ENCODE measurements around the gene KLRF1.

The KLRF1 gene

DNA sequence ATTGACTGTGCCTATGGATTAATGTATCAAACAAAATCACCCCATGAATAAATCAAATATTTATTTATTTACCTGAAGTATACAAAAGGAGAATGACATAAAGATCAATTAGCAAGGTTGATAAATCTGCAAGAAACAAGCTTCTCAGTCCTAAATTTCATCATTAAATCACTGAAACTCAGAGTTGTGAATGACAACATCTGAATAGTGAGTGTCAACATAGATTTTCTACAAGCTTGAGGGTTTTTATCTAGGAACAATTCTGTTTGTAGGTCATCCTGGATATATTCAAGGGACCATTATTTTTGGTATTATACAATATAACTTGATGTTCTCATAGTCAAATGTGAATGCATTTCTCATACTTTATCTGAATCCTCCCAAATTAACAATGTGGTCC, 17.4 kb upstream of the KLRF1 start:
- peak; percentile 19 for DNase-seq

GRCh38 chr12:9810671-9811070, 16.6 kb upstream of the KLRF1 start:
- DNase-seq = peak; percentile 81

- no peak for DNase-seq
Measured at GRCh38 chr12:9811621-9812020, 15.7 kb upstream of the KLRF1 start.

GRCh38 chr12:9813821-9814798, 13.2 kb upstream of the KLRF1 start:
- peak; percentile 83 for DNase-seq

- DNase-seq = no peak
Measured at GRCh38 chr12:9820281-9820930, 6.9 kb upstream of the KLRF1 start.

DNA sequence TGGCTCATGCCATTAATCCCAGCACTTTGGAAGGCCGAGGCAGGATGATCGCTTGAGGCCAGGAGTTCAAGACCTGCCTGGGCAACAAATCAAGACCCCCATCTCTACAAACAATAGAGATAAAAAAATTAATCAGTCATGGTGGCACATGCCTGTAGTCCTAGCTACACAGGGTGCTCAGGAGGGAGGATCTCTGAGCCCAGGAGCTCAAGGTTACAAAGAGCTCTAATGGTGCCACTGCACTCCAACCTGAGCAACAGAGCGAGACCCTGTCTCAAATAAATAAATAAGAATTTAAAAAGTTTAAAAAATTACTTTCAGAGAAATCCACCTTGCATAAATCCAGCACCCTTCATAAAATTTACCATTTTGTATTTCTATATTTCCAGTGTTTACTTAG, 2.2 kb downstream of the KLRF1 start:
- no peak for DNase-seq

DNA sequence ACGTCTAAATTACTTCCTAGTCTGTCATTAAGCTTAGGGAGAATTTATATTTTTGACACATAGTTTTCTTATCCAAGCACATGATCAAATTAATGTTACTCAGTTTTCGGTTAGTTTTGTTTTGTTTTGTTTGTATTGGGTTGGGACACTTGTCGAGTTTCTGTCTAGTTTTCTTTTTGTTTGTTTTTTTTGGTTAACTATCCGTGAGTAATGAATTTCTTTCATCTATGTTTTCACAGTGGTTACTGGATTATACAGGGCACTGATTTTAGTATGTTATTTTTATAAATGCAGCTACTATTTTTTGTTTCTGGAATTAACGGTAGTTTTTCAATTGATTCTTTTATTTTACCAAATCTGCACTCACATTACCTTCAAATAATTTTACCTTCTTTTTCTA, 2.7 kb downstream of the KLRF1 start:
- DNase-seq = no peak

- DNase-seq = no peak
Measured at GRCh38 chr12:9831720-9832119, 4.4 kb downstream of the KLRF1 start.

DNA sequence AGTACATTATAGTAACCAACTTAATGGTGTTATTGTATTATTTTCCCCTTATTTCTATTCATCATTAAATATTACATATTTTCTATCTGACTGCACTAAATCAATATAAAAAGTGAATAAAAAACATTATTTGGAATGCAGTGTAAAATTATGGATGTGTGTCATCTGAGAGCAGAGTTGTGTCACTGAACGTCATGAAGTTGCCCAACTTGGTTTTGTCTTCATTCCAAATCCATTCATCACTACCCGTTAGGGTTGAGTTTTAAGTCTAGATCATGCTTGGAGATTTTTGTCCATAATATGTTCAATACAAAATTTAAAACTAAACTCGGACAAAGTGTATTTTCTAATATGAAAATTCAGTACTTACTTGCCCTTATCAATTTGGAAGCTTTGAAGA, 16.1 kb downstream of the KLRF1 start:
- no peak for DNase-seq

GRCh38 chr12:9848899-9849298, 21.6 kb downstream of the KLRF1 start:
- no peak for DNase-seq

- DNase-seq = no peak
Measured at GRCh38 chr12:9851050-9851449, 23.8 kb downstream of the KLRF1 start.

GRCh38 chr12:9851927-9852326, 24.6 kb downstream of the KLRF1 start:
- DNase-seq = no peak

GRCh38 chr12:9856151-9856550, 28.9 kb downstream of the KLRF1 start:
- peak; percentile 68 for DNase-seq

- peak; percentile 23 for DNase-seq
Measured at GRCh38 chr12:9856894-9857293, 29.6 kb downstream of the KLRF1 start.

DNA sequence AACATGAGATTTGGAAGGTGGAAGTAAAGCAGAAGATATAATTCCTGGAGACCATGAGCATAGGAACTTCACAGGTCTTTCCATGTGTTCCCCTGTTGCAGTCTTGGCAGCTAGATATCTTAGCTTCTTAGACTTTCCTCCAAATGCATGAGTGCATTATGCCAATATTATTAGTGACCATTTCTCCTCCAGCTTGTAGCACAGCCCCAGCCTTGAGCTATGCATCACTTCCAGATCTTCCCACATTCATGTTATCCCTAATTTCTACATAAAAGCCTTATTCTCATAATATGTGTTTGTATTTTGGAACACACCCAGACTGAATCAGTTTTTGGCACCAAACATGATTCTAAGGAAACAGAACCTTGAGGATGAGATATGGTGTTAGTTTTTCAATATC, 30.9 kb downstream of the KLRF1 start:
- DNase-seq = no peak

- peak; percentile 41 for DNase-seq
Measured at GRCh38 chr12:9864913-9865675, 37.8 kb downstream of the KLRF1 start.

GRCh38 chr12:9866860-9867269, 39.6 kb downstream of the KLRF1 start:
- peak; percentile 5 for DNase-seq

DNA sequence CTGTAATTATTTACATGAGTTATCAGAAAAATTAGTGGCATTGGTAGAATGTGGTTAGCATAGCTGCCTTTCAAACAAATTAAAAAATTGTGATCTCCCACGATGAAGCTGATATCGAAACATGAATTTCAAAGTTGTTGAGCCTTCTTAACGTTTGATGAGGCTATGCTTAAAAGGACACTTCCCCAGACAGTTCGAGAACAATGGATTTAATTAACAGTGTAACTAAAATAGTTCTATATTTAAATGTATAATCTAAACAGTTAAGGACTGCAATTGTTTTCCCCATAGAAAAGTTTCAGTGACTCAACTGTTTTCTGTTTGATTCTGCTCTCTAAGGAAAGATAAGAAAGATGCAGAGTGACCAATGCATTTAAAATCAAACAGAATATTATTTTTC, 40.2 kb downstream of the KLRF1 start:
- peak; percentile 19 for DNase-seq

DNA sequence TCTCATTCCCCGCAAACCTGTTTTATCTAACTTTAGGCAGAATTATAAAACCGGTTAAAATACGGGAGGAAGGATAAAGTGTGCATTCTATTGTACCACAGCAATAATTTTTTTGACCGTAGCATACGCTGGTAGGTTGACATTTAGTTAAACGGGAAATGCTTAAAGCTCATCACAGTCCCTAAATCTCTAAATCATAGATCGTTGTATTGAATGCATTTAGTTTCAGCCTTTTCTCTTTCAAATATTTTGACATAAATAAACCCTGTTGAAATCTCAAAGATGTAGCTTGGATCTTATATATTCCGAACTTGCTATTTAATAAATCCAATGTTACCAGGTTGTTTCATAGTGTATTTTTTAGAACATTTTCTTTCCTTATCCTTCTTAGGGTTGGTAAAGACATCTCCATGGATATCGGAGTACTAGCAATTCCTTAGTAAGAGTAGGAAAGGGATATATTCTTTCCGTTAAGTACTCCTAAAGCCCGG, 41.1 kb downstream of the KLRF1 start:
- DNase-seq = peak; percentile 43

- DNase-seq = no peak
Measured at GRCh38 chr12:9868951-9869306, 41.6 kb downstream of the KLRF1 start.

DNA sequence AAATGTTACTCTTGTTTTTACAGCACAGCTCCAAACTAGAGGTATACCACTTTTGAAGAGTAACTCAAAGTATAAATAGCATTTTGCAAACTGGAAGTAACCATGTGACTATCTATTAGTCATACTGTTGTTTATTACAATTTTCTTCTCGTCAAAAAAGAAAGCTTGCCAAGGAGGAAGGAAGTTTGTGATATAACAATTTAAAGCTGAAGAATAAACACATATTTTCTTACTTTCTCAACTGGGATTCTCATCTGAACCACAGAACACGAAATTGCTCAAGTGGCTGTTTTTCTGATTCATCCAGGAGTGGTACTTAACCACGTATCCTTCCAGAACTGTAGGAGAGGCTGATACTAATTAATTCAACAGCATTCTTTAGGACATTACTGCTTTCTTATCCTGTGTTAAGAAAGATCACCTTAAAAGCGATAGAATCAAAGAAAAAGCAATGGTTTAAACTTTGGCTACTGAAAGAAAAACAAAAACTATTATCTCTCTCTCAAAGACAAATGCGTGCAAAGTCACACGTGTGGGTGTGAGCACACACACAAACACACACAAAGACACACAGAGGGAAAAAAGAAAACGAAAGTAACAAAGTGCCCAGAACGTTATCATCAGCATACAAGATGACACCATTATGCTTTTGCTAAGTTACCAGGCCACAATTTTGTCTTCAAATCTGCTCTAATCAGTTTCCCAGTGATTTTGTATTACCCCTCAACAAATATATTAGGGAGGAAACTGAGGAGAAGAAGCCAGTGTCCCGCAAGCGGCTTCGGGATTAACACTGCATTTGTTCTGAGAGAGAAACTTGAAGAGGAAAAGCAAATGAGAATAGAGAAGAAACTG, 42.3 kb downstream of the KLRF1 start, which contains the start of gene CLEC2B:
CLEC2B (minus strand) TSS at position 48 of the 855 bp plus-strand sequence.
- peak; percentile 87 for DNase-seq

DNA sequence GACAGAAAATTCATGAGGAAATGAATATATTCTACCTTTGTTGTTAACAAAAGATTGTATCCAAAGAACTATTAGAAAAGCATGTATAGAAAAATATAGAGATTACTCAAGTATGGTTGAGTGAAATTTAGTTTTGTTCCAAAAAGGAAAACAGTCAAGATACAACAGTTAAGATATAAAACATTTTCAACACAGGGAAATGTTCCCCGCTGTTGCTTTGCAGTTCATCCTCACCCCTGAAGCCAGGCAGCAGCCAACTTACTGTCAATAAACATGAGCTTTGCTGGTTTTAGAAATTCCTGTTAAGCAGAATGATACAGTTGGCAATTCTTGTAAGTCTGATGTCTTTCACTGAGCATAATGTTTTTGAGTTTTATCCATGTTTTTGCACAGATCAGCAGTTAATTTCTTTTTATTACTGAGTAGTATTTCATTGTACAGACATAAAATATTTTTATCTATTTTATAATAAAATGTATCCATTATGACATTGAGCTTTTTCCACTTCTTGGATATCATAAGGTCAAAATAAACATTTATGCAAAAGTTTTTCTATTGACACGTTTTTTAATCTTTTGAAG, 43.1 kb downstream of the KLRF1 start:
- peak; percentile 12 for DNase-seq
